ENCODE data around the gene C16orf92. TPM values are rescaled to one million over a fixed set of nuclear protein-coding genes. Genes with fewer than 3 reads are reported as not detected.

Gene C16orf92
- total RNA-seq, 1 donor from 2014 or later, result not detected

Other genes starting within 250 kb of the C16orf92 start
- gene ZG16, start 244.9 kb upstream of the C16orf92 start, total RNA-seq, result not detected
- gene KIF22, start 232.4 kb upstream of the C16orf92 start, total RNA-seq, result 4.8 TPM
- gene MAZ, start 216.7 kb upstream of the C16orf92 start, total RNA-seq, result 135 TPM
- gene PRRT2, start 211.0 kb upstream of the C16orf92 start, total RNA-seq, result 1.5 TPM
- 11.1 TPM for gene PAGR1, start 207.0 kb upstream of the C16orf92 start, total RNA-seq
- gene MVP, start 202.7 kb upstream of the C16orf92 start, total RNA-seq, result 150 TPM
- 117 TPM for gene CDIPT, start 160.0 kb upstream of the C16orf92 start, total RNA-seq
- 1.1 TPM for gene SEZ6L2, start 123.6 kb upstream of the C16orf92 start, total RNA-seq
- 0.67 TPM for gene ASPHD1, start 122.7 kb upstream of the C16orf92 start, total RNA-seq
- gene KCTD13, start 97.0 kb upstream of the C16orf92 start, total RNA-seq, result 15.7 TPM
- gene TMEM219, start 61.1 kb upstream of the C16orf92 start, total RNA-seq, result 95.8 TPM
- 49.8 TPM for gene TAOK2, start 49.3 kb upstream of the C16orf92 start, total RNA-seq
- 11.0 TPM for gene HIRIP3, start 27.6 kb upstream of the C16orf92 start, total RNA-seq
- gene INO80E, start 27.0 kb upstream of the C16orf92 start, total RNA-seq, result 45.4 TPM
- 0.42 TPM for gene DOC2A, start 12.2 kb upstream of the C16orf92 start, total RNA-seq
- gene TLCD3B, start 8.1 kb downstream of the C16orf92 start, total RNA-seq, result not detected
- 1,236 TPM for gene ALDOA, start 42.6 kb downstream of the C16orf92 start, total RNA-seq
- gene PPP4C, start 52.8 kb downstream of the C16orf92 start, total RNA-seq, result 81.1 TPM
- gene TBX6, start 68.7 kb downstream of the C16orf92 start, total RNA-seq, result 0.67 TPM
- gene YPEL3, start 73.0 kb downstream of the C16orf92 start, total RNA-seq, result 49.3 TPM
- 4.3 TPM for gene GDPD3, start 90.3 kb downstream of the C16orf92 start, total RNA-seq
- 135 TPM for gene MAPK3, start 100.0 kb downstream of the C16orf92 start, total RNA-seq
- 56.2 TPM for gene CORO1A, start 160.4 kb downstream of the C16orf92 start, total RNA-seq
- 94.9 TPM for gene BOLA2B, start 170.5 kb downstream of the C16orf92 start, total RNA-seq
- 25.2 TPM for gene SLX1A, start 170.7 kb downstream of the C16orf92 start, total RNA-seq
- 9.4 TPM for gene SULT1A3, start 176.1 kb downstream of the C16orf92 start, total RNA-seq
- 25.7 TPM for gene NPIPB13, start 225.3 kb downstream of the C16orf92 start, total RNA-seq

All from mesenteric fat pad (tissue), 1 donor.